Osteocyte (in vitro differentiated cells): ENCODE results near the gene S100A2. TPM values are rescaled to one million over a fixed set of nuclear protein-coding genes. Genes with fewer than 3 reads are reported as not detected.

ENCODE experiments used
- DNase-seq: peaks from one replicate; pipeline ENCODE4 v3.0.0; 2021; ENCODE audit warnings: mixed read lengths; ENCODE audit not compliant: unreplicated experiment; ENCODE audit errors: extremely low spot score
- H3K27ac Mint-ChIP-seq: one replicate; pipeline ENCODE4 v1.8.0; 2021; ENCODE audit warnings: mild to moderate bottlenecking, mixed read lengths; ENCODE audit not compliant: unreplicated experiment
- H3K27me3 Mint-ChIP-seq: one replicate; pipeline ENCODE4 v1.8.0; 2021; ENCODE audit warnings: mixed read lengths; ENCODE audit not compliant: unreplicated experiment
- H3K36me3 Mint-ChIP-seq: one replicate; pipeline ENCODE4 v1.8.0; 2021; ENCODE audit warnings: mixed read lengths; ENCODE audit not compliant: unreplicated experiment
- H3K4me1 Mint-ChIP-seq: one replicate; pipeline ENCODE4 v1.8.0; 2021; ENCODE audit warnings: mixed read lengths; ENCODE audit not compliant: unreplicated experiment
- H3K4me3 Mint-ChIP-seq: one replicate; pipeline ENCODE4 v1.8.0; 2021; ENCODE audit warnings: mild to moderate bottlenecking, moderate library complexity, mixed read lengths; ENCODE audit not compliant: unreplicated experiment
- H3K9me3 Mint-ChIP-seq: one replicate; pipeline ENCODE4 v1.8.0; 2021; ENCODE audit warnings: mixed read lengths; ENCODE audit not compliant: unreplicated experiment
- total RNA-seq: library from RNA; stranded (reverse); gene quantifications from 2 replicates; pipeline ENCODE4 v1.2.1, GENCODE V29; 2021
- TF ChIP-seq, protein P1 (sequence below): fragments of 200-600 bp; sonication (generic); IDR thresholded peaks from 2 replicates; pipeline ENCODE4 v1.5.0; 2021; ENCODE audit warnings: antibody characterized with exemption, mild to moderate bottlenecking, moderate library complexity

The S100A2 gene
- total RNA-seq, 1 donor from 2014 or later = 8.9 TPM

DNA sequence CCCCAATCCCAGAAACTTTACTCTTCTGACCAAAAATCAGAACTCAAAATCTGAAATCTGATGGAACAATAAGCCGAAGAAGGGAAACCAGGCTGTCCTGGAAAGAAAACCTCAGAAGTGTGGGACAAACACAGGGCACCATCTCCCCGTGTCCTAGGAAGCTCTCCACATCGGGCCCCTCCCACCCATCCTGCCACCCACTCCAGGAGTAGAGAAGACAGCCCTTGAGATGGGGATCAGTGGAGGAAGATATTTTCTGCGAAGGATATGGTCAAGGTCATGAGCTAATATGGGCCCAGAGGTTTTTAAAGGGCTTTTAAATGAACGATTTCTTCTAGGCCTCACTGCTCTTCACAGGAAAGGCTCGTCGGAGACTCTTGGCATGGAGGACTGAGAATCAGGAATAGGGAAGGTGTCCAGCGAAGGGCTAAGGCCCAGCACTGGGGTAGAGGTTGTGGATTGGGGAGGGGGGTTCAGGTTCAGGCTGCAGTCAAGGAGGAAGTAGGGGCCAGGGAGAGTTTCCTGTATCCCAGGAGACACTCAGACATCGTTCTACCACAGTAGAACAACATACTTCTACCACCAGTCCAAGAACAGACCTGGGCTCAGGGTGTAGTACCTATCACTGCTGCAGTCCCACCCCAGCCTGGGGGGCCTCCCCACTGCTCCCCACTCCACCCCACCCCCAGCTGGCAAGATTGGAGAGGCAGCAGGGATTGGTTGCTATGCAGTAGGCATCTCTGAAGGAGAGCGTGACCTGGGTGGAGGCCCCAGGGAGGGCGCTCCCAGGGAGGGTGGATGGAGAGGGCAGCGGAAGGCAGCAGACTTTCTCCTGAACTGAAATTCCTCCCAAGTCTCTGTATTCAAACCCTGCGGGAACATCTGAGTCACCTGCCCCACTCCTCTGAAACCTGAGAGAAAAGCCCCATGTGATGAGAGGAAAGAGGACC, 23.7 kb downstream of the S100A2 start:
- Mint-ChIP-seq H3K4me3 (no peak overlapping the region), H3K4me1 (peaks cover 84% of the 10 kb centered on the region), H3K27me3 (no peaks in the 10 kb centered on the region), H3K36me3 (no peaks in the 10 kb centered on the region), H3K9me3 (no peaks in the 10 kb centered on the region), H3K27ac (peak overlapping the region; percentile 99)
- DNase-seq = no peak
- TF ChIP-seq, protein P1, sequence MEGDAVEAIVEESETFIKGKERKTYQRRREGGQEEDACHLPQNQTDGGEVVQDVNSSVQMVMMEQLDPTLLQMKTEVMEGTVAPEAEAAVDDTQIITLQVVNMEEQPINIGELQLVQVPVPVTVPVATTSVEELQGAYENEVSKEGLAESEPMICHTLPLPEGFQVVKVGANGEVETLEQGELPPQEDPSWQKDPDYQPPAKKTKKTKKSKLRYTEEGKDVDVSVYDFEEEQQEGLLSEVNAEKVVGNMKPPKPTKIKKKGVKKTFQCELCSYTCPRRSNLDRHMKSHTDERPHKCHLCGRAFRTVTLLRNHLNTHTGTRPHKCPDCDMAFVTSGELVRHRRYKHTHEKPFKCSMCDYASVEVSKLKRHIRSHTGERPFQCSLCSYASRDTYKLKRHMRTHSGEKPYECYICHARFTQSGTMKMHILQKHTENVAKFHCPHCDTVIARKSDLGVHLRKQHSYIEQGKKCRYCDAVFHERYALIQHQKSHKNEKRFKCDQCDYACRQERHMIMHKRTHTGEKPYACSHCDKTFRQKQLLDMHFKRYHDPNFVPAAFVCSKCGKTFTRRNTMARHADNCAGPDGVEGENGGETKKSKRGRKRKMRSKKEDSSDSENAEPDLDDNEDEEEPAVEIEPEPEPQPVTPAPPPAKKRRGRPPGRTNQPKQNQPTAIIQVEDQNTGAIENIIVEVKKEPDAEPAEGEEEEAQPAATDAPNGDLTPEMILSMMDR = no peak

DNA sequence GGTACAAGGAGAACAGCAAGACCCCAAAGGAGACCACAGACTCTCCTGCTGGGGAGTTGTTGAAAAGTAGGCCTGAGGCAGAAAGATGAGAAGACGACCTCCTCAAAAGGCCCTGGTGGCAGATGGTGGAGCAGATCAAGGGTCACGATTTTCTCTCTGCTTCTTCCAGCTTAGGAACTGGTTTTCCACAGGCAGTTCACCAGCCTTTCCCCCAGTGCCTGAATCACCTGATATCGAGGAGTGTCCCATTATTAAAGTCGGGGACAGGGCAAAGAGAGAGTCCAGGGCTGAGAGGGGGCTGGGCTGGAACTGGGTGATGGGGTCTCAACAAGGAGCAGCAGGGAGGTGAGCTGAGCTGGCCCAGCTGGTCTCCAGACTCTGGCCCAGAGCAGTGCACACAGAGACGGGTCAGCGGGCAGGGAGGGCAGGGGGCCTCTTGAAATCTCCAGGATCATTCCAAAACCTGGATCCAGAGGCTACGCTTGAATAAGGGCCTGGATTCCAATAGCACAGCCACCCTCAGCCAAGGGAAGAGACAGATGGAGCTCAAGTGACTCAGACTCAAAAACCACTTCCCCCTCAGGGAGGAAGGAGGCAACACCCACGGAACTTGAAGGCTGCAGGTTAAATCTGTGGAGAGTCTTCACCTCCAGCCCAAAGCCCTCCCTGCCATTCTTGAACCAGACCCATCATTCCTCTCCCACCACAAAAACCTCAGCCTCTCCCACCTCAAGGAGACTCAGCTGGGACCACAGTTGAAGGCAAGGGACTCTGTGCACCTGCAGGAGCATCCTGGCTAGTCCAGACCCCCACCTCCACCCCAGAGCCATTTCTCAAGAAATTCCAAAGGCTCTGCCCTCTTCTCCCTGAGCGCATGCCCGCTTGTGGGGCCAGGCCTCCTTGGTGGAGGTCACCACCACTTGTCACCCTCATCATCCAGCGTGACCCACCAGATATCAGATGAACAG, 25.0 kb downstream of the S100A2 start, which contains the start of gene S100A5:
Gene S100A5, minus strand, starts transcription at position 541 of the 968 bp plus-strand sequence. CDS start 743 bp downstream, outside the sequence.
- TF ChIP-seq, protein P1 = no peak
- H3K9me3 Mint-ChIP-seq = no peaks in the 10 kb centered on the region
- H3K4me1 Mint-ChIP-seq = peaks cover 72% of the 10 kb centered on the region
- H3K36me3 Mint-ChIP-seq = no peaks in the 10 kb centered on the region
- H3K27ac Mint-ChIP-seq = peak within 1 kb of the TSS; percentile 99
- no peaks in the 10 kb centered on the region for H3K27me3 Mint-ChIP-seq
- H3K4me3 Mint-ChIP-seq = no peak within 1 kb of the TSS
- DNase-seq = no peak

DNA sequence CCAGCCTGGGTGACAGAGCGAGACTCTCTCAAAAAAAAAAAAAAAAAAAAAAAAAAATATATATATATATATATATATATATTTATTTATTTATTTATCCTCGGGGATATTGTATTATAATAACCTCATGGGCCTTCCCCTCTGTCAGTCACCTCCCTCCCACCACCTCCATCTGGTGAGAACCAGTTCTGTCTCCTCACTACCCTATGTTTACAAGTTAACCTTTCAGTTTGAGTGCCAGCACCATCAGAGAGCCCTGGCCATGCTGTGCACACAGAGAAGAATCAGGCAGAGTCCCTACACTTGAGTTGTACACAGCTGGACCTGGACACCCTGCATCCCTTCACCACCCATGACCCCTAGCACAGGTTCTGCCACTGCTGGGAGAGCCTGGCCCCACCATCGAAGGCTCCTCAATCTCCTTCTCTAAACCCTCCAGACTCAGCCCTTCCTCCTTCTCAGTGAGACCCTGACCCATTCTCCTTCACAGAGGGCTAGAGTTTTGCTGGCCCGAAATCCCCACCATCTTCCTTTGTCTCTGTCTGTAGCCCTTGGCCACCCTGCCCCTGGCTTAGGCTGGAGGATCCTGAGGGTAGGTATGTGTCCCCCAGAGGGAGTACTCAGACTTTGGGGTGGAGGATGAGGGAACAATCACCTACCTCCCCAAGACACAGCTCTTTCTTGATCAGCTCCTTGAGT, 26.1 kb downstream of the S100A2 start:
- Mint-ChIP-seq H3K4me1 (peaks cover 64% of the 10 kb centered on the region), H3K9me3 (no peaks in the 10 kb centered on the region), H3K27me3 (no peaks in the 10 kb centered on the region), H3K27ac (peak overlapping the region; percentile 79), H3K36me3 (no peaks in the 10 kb centered on the region), H3K4me3 (no peak overlapping the region)
- DNase-seq = no peak
- TF ChIP-seq, protein P1 = no peak

DNA sequence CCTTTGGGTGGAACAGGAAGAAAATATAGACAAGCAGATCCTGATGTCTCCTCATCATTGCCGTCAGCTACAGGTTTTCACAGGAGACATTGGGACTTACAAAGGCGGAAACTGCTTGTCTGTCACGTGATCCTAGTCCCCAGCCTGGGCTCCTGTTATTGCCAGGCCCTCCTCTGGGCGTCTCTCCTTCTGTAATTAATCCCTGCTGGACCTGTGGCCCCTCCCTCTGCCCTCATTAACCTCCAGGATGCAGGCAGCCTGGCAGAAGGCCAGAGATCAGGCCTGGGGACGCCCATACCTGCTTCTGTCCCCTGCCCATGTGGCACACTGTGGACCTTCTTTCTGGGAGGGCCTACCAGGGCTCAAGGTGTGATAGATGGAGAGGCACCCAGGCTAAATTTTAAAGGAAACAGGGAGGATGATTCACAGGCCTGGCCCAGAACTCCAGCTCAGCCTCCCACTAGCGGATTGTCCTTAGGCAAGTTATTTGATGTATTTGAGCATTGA, 27.3 kb downstream of the S100A2 start:
- Mint-ChIP-seq H3K4me3 (no peak overlapping the region), H3K27ac (peak overlapping the region; percentile 54), H3K4me1 (peaks cover 62% of the 10 kb centered on the region), H3K27me3 (no peaks in the 10 kb centered on the region), H3K36me3 (no peaks in the 10 kb centered on the region), H3K9me3 (no peaks in the 10 kb centered on the region)
- TF ChIP-seq, protein P1 = no peak
- DNase-seq = no peak
